ENCODE data around the gene CITED1.

Gene CITED1

DNA sequence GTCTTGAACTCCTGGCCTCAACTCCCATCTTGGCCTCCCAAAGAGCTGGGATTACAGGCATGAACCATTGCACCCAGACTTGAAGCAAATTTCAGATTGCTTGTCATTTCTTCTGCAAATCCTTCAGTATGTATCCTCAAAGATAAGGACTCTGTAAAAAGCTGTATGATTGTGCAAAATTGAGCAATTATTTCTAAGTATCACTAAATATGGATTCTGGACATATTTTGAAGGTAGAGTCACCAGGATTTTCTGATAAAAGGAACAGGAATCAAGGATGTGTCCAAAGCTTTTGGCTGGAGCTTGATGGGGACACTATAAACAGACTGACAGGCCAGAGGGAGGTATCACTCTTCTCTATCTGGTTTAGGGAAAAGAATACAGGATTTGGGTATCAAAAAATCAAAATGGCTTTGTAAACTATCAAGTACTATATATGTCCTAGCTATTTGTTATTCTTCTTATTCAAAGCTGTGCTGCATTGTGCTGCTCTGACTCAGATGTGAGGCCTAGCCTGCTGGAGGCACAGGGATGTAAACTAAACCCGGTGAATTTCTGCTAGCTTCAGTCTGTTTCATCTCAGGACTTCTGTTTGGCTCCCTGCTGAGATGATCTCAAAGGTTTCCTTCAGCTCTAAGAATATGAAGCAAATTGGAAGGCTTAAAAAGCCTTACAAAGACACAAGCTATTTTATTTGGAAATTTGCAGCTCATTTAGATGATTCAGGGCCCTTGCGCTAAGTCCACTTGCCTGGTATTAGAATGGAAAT lies 36.9 kb downstream of the CITED1 start:
- no peak for DNase-seq

DNA sequence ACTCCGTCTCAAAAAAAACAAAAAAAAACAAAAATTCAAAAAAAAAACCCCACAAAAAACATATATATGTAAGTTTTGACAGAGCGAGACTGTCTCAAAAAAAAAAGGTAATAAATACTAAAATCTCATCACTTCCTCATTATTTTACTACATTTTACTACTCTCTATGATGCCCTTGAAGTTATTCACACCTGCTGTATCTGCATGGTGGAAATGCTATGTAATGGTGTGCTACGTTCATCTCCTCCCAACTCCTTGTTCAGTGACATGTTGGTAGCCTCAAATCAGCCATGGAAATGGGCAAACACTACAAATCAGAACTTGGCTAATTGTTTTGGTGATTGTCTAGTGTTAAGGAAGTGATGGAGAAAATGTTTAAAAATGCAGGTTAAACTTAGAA lies 40.5 kb downstream of the CITED1 start:
- no peak for DNase-seq

DNA sequence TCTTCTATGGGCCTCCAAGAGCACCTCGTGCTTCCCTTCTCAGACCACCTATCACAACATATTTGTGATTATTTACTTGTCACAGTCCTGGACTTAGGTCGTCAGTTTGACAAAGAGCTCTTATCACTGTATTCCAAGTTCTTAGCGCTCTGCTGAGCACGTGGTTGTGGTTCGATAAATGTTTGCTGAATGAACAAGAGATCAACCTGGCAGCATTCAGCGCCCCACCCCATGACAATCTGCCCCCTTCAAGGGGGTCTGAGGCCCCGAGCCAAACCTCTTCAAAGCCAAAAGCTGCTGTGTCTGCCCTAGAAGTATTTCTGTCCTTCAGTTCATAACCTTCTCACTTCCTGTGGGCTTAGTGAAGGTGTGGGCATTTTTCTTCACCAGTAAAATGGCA lies 43.6 kb downstream of the CITED1 start:
- no peak for DNase-seq

DNA sequence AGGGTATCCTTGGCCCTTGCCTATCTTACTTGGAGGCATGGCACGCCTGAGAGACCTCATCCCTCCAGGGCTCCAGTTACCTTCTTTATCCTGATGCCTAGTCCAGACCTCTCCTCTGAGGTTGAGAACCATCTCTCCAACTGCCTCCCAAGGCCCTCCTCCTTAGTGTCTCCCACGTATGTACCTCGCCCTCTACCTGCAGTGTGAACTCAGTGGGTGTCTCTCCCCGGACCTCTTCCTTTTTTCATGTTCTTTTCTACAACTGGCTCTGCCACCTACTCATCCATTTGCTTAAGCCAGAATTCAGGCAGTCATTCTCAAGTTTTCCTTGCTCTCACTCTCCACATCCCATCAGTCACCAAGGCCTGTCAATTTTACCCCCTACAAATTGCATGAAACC lies 45.3 kb downstream of the CITED1 start:
- no peak for DNase-seq

DNA sequence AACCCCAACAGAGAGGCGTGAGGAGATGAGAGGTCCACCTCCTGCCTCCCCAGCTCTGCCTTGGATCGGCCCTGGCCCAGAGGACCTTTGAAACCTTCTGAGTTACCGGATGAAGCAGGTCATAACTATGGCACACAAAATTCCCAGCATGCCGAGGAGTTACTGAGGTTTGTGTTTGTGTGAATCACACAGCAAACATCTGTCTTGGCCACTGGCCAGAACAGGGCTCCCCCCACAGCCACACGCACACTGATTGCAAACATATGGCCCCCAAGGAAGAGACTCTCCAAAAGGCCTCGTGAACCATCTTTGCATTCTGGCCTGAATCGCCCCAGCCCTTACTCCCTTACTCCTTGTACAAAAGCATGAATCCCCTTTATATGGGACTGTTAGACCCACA lies 47.5 kb downstream of the CITED1 start:
- DNase-seq = no peak

DNA sequence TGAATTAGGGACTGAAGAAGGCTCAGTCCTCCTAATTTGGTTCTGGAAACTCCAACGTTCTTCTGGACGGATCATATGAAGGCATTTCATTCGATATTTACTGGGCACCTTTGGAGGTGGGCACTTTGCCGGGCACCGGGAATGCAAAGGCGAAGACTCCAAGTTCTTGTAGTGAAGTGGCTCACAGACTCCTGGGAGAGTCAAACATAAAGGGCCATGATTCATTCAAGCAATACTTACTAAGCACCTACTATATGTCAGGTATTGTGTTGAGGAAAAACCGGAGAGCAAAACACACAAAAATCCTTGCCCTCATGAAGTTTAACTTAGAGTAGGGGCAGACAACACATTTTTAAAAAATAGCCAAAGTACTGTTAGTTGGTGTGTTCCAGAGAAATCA lies 49.9 kb downstream of the CITED1 start:
- no peak for DNase-seq

DNA sequence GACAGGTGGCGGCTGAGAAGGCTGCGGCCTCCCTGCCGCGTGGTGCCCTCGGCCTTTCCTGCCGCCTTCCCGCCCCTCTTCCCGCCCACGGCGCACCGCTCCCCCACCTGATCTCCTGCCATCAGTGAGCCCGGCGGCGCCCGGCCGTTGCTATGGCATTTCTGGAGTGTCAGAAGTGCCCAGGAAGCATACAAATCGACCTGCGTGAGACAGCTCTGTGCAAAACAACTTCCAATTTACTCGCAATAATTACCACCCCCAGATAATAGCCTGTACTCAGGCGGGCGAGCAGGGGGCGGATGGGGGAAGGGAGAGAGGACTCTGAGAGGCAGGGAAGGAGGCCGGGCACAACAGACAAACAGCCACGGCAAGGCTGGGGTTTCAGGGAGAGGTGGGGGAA lies 50.3 kb downstream of the CITED1 start:
- DNase-seq = no peak

DNA sequence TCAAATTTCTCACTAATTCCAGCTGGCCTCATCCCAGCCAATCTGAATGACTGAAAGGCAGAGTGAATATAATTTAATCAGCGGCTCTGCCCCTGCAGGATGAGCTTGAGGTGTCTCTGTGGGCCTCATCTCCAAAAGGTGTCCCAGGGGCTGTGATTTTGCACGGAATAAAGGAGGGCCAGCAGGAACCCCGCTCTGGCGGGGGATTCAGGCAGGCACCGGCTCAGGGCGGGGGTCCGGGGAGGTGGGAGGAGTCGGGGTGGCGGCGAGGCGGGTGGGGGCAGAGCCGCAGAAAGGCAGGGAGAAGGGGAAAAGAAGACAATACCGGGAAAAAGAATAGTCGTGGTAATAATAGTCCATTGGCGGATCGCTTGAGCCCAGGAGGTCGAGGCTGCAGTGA lies 50.9 kb downstream of the CITED1 start:
- DNase-seq = no peak

DNA sequence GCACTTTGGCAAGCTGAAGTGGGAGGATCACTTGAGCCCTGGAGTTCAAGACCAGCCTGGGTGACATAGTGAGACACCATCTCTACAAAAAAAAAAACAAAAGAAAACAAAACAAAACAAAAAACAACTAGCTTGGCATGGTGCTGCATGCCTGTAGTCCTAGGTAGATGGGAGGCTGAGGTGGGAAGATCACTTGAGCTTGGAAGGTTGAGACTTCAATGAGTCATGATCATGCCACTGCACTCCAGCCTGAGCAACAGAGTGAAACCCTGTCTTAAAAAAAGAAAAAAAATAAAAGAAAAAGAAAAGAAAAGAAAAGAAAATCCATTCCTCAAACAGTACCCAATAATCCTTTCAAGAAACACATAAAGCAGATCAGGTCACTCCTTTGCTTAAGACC lies 52.0 kb downstream of the CITED1 start:
- no peak for DNase-seq

Measured in KG1 (cell line).